Activated T-helper 2 cell treated with anti-CD3 and anti-CD28 coated beads, Interferon-gamma antibody, Interleukin-2, Interleukin-4, amounts not matched to agents 10 μg/mL and 5 μg/mL and 100 μg/mL, durations not matched to agents 14 hours and 24 hours and 36 hours (primary cell): ENCODE data around the gene ZBTB21. TPM values are rescaled to one million over a fixed set of nuclear protein-coding genes. Genes with fewer than 3 reads are reported as not detected.
"Not testable (repeated sequence)": the region's sequence is repeated elsewhere in the genome, so short reads cannot be mapped to it uniquely, and the experiment has no call there.

Source experiments
- DNase-seq: peaks from one replicate; pipeline ENCODE4 v3.0.0; 2021; ENCODE audit warnings: low spot score
- H3K27ac Mint-ChIP-seq: one replicate; pipeline ENCODE4 v1.8.0; 2021; ENCODE audit warnings: mixed read lengths
- H3K27me3 Mint-ChIP-seq: one replicate; pipeline ENCODE4 v1.8.0; 2021; ENCODE audit warnings: low read depth, mixed read lengths
- H3K36me3 Mint-ChIP-seq: one replicate; pipeline ENCODE4 v1.8.0; 2021; ENCODE audit warnings: low read depth, mixed read lengths
- H3K4me1 Mint-ChIP-seq: one replicate; pipeline ENCODE4 v1.8.0; 2021; ENCODE audit warnings: low read depth, mixed read lengths
- H3K4me3 Mint-ChIP-seq: one replicate; pipeline ENCODE4 v1.8.0; 2021; ENCODE audit warnings: low read depth, mild to moderate bottlenecking, moderate library complexity, mixed read lengths
- H3K9me3 Mint-ChIP-seq: one replicate; pipeline ENCODE4 v1.8.0; 2021; ENCODE audit warnings: mixed read lengths
- intact Hi-C: fragments of 100-400 bp; cut with micrococcal nuclease; formaldehyde crosslinking; loops from one replicate; pipeline ENCODE4 v1.15.1; 2023
- total RNA-seq: library from RNA; stranded (reverse); gene quantifications from 2 replicates; pipeline ENCODE4 v1.2.3, GENCODE V29; 2022

ZBTB21 gene
- total RNA-seq, 1 donor from 2014 or later, result 24.5 TPM

GRCh38 chr21:41954654-41955499 is 55.3 kb downstream of the ZBTB21 start:
- peaks cover 11% of the 10 kb centered on the region for H3K4me1 Mint-ChIP-seq
- no peak overlapping the region for H3K27ac Mint-ChIP-seq
- no peaks in the 10 kb centered on the region for H3K9me3 Mint-ChIP-seq
- intact Hi-C loops, result no loop called here
- peaks cover 18% of the 10 kb centered on the region for H3K27me3 Mint-ChIP-seq
- H3K4me3 Mint-ChIP-seq, result peak overlapping the region; percentile 20
- DNase-seq, result no peak
- no peaks in the 10 kb centered on the region for H3K36me3 Mint-ChIP-seq

- peak within 1 kb of the TSS; percentile 43 for H3K27ac Mint-ChIP-seq
- H3K4me1 Mint-ChIP-seq, result peaks cover 11% of the 10 kb centered on the region
- H3K36me3 Mint-ChIP-seq, result no peaks in the 10 kb centered on the region
- intact Hi-C loops, result no loop called here
- no peaks in the 10 kb centered on the region for H3K9me3 Mint-ChIP-seq
- H3K4me3 Mint-ChIP-seq, result peak within 1 kb of the TSS; percentile 43
- peaks cover 18% of the 10 kb centered on the region for H3K27me3 Mint-ChIP-seq
- DNase-seq, result no peak
Measured at GRCh38 chr21:41953831-41954653, 56.1 kb downstream of the ZBTB21 start, which contains the start of gene C2CD2. TSS of gene C2CD2 (minus strand) at chr21:41954018. CDS start at chr21:41953648, 370 bp downstream.

DNA sequence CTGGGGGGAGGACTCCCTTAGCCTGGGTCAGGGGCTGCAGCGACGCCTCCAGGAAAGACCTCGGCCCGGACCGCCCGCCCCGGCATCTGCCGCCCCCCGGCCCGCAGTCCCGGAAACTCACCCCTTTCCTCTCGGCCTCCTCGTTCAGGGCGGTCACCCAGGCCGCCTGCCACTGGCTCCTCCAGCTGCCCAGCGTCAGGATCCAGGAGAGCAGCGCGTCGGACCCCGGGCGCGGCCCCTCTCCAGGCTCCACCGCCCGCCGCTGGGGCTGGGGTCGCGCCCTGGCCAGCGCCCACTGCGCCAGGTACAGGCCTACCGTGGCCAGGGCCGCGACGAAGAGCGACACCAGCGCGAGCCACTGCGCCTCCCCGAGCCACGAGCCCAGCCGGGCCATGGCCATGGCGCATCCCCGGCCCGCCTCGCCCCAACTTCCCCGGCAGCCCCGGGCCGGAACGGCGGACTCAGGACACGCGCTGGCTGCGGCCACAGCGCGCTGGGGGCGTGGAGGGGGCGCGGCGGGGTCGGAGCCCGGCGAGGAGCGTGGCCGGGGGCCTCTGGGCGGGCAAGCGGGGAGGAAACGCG is 56.8 kb downstream of the ZBTB21 start:
- intact Hi-C loops, result no loop called here
- H3K4me3 Mint-ChIP-seq, result peak overlapping the region; percentile 43

GRCh38 chr21:41952568-41953248 is 57.5 kb downstream of the ZBTB21 start:
- intact Hi-C loops, result no loop called here
- peak overlapping the region; percentile 43 for H3K4me3 Mint-ChIP-seq
- DNase-seq, result no peak
- H3K27ac Mint-ChIP-seq, result no peak overlapping the region
- no peaks in the 10 kb centered on the region for H3K36me3 Mint-ChIP-seq
- peaks cover 18% of the 10 kb centered on the region for H3K27me3 Mint-ChIP-seq
- H3K9me3 Mint-ChIP-seq, result no peaks in the 10 kb centered on the region
- H3K4me1 Mint-ChIP-seq, result peaks cover 11% of the 10 kb centered on the region

More for the DNA sequence above, 56.8 kb downstream of the ZBTB21 start:
- no peak for DNase-seq
- Mint-ChIP-seq H3K36me3 (no peaks in the 10 kb centered on the region), H3K9me3 (no peaks in the 10 kb centered on the region), H3K27ac (no peak overlapping the region), H3K4me1 (peaks cover 11% of the 10 kb centered on the region), H3K27me3 (peaks cover 18% of the 10 kb centered on the region)

GRCh38 chr21:41951876-41952567 is 58.1 kb downstream of the ZBTB21 start:
- Mint-ChIP-seq H3K4me3 (peak overlapping the region; percentile 43), H3K27ac (no peak overlapping the region), H3K4me1 (peaks cover 5% of the 10 kb centered on the region), H3K9me3 (no peaks in the 10 kb centered on the region), H3K36me3 (no peaks in the 10 kb centered on the region), H3K27me3 (peaks cover 18% of the 10 kb centered on the region)
- no peak for DNase-seq
- intact Hi-C loops, result no loop called here

- no peaks in the 10 kb centered on the region for H3K36me3 Mint-ChIP-seq
- H3K9me3 Mint-ChIP-seq, result no peaks in the 10 kb centered on the region
- no peak for DNase-seq
- H3K4me1 Mint-ChIP-seq, result peaks cover 4% of the 10 kb centered on the region
- no peak overlapping the region for H3K4me3 Mint-ChIP-seq
- no peak overlapping the region for H3K27ac Mint-ChIP-seq
- intact Hi-C loops, result no loop called here
- peaks cover 18% of the 10 kb centered on the region for H3K27me3 Mint-ChIP-seq
Measured at GRCh38 chr21:41950941-41951351, 59.2 kb downstream of the ZBTB21 start.

GRCh38 chr21:41949631-41950030 is 60.5 kb downstream of the ZBTB21 start:
- intact Hi-C loops, H3K4me1 Mint-ChIP-seq, H3K36me3 Mint-ChIP-seq, H3K9me3 Mint-ChIP-seq, DNase-seq, H3K4me3 Mint-ChIP-seq, H3K27ac Mint-ChIP-seq: not testable (repeated sequence)
- H3K27me3 Mint-ChIP-seq, result peaks cover 18% of the 10 kb centered on the region

GRCh38 chr21:41948901-41949300 is 61.3 kb downstream of the ZBTB21 start:
- no peak for DNase-seq
- H3K4me1 Mint-ChIP-seq, result no peaks in the 10 kb centered on the region
- H3K4me3 Mint-ChIP-seq, result no peak overlapping the region
- H3K27ac Mint-ChIP-seq, result no peak overlapping the region
- H3K9me3 Mint-ChIP-seq, result no peaks in the 10 kb centered on the region
- no peaks in the 10 kb centered on the region for H3K36me3 Mint-ChIP-seq
- intact Hi-C loops, result no loop called here
- peaks cover 14% of the 10 kb centered on the region for H3K27me3 Mint-ChIP-seq

DNA sequence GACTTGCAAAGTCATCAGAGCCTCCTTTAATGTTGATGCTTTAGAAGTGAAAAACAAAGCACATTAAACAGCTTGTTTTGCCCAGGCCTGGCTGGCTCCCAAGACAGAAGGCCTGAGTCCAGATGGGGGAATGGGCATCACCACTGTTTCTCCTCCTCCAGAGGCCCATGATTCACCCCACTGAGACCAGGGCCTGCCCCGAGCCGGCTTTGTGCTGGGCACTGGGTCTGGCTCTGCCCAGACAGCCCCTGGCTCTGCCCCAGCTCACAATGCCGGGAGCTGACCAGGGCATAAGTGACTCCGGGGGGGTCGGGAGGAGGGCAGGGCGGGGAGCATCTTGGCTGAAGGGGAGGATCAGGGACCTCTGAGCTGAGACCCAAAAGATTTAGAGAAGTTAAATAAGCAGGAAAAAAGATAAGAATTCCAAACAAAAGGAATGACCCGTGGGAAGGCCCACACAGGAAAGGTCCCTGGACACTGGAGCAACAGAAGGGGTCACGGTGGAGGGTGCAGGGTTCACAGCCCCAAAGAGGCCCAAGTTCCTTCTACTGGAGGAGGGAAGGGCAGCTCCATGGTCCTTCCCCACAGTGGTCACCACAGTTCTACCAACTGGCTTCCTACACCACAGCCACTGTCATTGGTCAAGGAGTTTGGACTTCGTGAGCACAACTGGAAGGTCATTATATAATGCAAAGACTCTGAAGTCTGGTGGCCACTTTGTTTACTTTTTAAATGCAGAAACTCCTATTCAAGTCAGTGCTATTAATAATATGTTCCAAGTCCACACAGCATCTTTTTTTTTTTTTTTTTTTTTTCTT is 61.9 kb downstream of the ZBTB21 start:
- Mint-ChIP-seq H3K27ac (no peak overlapping the region), H3K4me3 (no peak overlapping the region), H3K4me1 (no peaks in the 10 kb centered on the region), H3K9me3 (no peaks in the 10 kb centered on the region), H3K36me3 (no peaks in the 10 kb centered on the region), H3K27me3 (peaks cover 14% of the 10 kb centered on the region)
- DNase-seq, result no peak
- intact Hi-C loops, result no loop called here

GRCh38 chr21:41945982-41946381 is 64.2 kb downstream of the ZBTB21 start:
- no peaks in the 10 kb centered on the region for H3K4me1 Mint-ChIP-seq
- H3K4me3 Mint-ChIP-seq, result no peak overlapping the region
- H3K9me3 Mint-ChIP-seq, result no peaks in the 10 kb centered on the region
- DNase-seq, result no peak
- H3K27ac Mint-ChIP-seq, result no peak overlapping the region
- no peaks in the 10 kb centered on the region for H3K36me3 Mint-ChIP-seq
- H3K27me3 Mint-ChIP-seq, result no peaks in the 10 kb centered on the region
- intact Hi-C loops, result no loop called here

DNA sequence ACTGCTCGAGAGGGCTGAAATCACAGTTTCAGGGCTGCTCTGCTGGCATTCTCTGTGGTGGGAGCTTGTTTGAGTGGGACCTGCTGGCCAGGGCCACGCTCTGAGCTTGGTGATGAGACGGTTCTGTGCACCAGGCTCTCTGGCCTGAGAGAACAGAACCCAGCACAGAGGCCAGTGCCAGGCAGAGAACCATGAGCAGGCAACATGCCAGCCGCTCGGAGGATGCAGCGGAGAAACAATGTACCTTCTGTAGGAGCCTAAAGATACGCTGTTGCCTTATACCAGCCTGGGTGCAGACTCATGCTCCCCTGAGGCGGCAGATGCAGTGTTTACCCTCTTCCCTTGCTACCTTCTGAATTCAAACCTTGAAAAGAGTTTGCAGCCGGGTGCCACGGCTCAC is 66.3 kb downstream of the ZBTB21 start:
- no peak overlapping the region for H3K4me3 Mint-ChIP-seq
- H3K27me3 Mint-ChIP-seq, result no peaks in the 10 kb centered on the region
- H3K27ac Mint-ChIP-seq, result no peak overlapping the region
- no peaks in the 10 kb centered on the region for H3K9me3 Mint-ChIP-seq
- H3K36me3 Mint-ChIP-seq, result no peaks in the 10 kb centered on the region
- DNase-seq, result no peak
- H3K4me1 Mint-ChIP-seq, result no peaks in the 10 kb centered on the region
- intact Hi-C loops, result no loop called here
